ENCODE measurements around the gene HYAL3. TPM values are rescaled to one million over a fixed set of nuclear protein-coding genes. Genes with fewer than 3 reads are reported as not detected.
A peak's percentile ranks its signal among the peaks of the same experiment; 100 is the strongest.

HYAL3 gene
- total RNA-seq, 2 donors from 2014 or later: 0.35 to 1.4 TPM

DNA sequence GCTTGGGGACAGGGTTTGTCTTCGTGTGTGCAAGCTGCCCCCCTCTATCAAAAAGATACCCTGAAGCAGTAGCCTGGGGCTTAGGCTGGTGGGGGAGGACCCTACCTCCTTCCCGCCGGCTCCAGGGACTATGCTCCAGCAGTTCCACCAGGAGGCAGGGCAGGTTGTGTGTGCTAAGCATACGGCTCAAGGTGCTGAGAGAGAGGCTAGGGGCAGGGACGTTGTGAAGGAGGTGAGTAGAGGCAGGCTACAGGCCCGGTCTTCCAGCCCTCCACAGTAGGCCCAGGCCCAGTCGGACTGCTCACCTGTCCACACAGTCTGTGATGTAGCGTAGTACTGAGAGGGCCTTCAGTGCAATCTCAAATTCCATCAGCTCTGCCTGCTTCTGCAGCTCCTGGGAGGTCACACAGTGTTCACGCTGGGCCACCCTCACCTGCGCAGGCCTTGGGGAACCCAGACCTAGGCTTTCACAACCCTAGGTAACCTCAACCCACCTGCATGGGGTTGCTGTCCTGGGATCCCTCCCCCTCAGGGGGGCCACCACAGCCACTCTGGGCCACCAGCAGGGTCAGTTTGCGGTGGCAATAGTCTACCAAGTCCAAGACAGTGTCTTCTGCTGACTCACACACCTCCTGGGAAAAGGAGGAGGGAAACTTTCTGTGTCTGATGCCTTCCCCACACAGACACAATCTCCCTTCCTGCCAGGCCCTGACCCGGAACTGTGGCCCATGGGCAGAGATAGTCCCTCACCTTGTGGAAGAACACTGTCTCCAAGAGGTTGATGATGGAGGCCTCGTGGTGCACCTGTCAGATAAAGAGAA, 43.8 kb upstream of the HYAL3 start:
- TF ChIP-seq, protein P1, sequence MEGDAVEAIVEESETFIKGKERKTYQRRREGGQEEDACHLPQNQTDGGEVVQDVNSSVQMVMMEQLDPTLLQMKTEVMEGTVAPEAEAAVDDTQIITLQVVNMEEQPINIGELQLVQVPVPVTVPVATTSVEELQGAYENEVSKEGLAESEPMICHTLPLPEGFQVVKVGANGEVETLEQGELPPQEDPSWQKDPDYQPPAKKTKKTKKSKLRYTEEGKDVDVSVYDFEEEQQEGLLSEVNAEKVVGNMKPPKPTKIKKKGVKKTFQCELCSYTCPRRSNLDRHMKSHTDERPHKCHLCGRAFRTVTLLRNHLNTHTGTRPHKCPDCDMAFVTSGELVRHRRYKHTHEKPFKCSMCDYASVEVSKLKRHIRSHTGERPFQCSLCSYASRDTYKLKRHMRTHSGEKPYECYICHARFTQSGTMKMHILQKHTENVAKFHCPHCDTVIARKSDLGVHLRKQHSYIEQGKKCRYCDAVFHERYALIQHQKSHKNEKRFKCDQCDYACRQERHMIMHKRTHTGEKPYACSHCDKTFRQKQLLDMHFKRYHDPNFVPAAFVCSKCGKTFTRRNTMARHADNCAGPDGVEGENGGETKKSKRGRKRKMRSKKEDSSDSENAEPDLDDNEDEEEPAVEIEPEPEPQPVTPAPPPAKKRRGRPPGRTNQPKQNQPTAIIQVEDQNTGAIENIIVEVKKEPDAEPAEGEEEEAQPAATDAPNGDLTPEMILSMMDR (IDR thresholded peaks at IDR 0.05): no peak
- H3K4me1 ChIP-seq (ENCODE audit: control insufficient read depth in 1 of 2, low read depth in 2 of 2): peaks cover 21 to 49% of the 10 kb centered on the region in 2 donors
- DNase-seq (ENCODE audit: low spot score): no peak
- peaks cover 7% of the 10 kb centered on the region for H3K36me3 ChIP-seq
- ATAC-seq (ENCODE audit: insufficient number of reproducible peaks, low FRiP score, low read depth): no peak
- H3K27me3 ChIP-seq (replicated peaks; ENCODE audit: insufficient read depth): no peaks in the 10 kb centered on the region
- H3K27ac ChIP-seq: no peak overlapping the region
- H3K9me3 ChIP-seq: no peaks in the 10 kb centered on the region
- H3K4me3 ChIP-seq: no peak overlapping the region

GRCh38 chr3:50341996-50342650, 42.9 kb upstream of the HYAL3 start:
- TF ChIP-seq, protein P1 (IDR thresholded peaks at IDR 0.05): no peak
- Histone ChIP-seq H3K36me3 (no peaks in the 10 kb centered on the region), H3K27ac (no peak overlapping the region), H3K27me3 (replicated peaks; ENCODE audit: insufficient read depth) (no peaks in the 10 kb centered on the region), H3K4me1 (ENCODE audit: control insufficient read depth in 1 of 2, low read depth in 2 of 2) (peaks cover 21 to 53% of the 10 kb centered on the region in 2 donors), H3K4me3 (no peak overlapping the region), H3K9me3 (no peaks in the 10 kb centered on the region)
- DNase-seq (ENCODE audit: low spot score) (no peak), ATAC-seq (ENCODE audit: insufficient number of reproducible peaks, low FRiP score, low read depth) (no peak)

- TF ChIP-seq, protein P1 (IDR thresholded peaks at IDR 0.05): no peak
- no peak for DNase-seq (ENCODE audit: low spot score)
- Histone ChIP-seq H3K36me3 (no peaks in the 10 kb centered on the region), H3K27me3 (replicated peaks; ENCODE audit: insufficient read depth) (no peaks in the 10 kb centered on the region), H3K4me3 (peak overlapping the region; percentile 74), H3K9me3 (no peaks in the 10 kb centered on the region), H3K4me1 (ENCODE audit: control insufficient read depth in 1 of 2, low read depth in 2 of 2) (peaks cover 21 to 54% of the 10 kb centered on the region in 2 donors), H3K27ac (peak overlapping the region in 1 of 2 donors; percentile 93)
- no peak for ATAC-seq (ENCODE audit: insufficient number of reproducible peaks, low FRiP score, low read depth)
These were observed 42.3 kb upstream of the HYAL3 start for GRCh38 chr3:50341537-50341936.

- TF ChIP-seq, protein P1 (IDR thresholded peaks at IDR 0.05): no peak
- no peak for ATAC-seq (ENCODE audit: insufficient number of reproducible peaks, low FRiP score, low read depth)
- Histone ChIP-seq H3K4me3 (peak within 1 kb of the TSS; percentile 74), H3K9me3 (no peaks in the 10 kb centered on the region), H3K36me3 (no peaks in the 10 kb centered on the region), H3K27ac (peak within 1 kb of the TSS; percentile 90 to 93), H3K4me1 (ENCODE audit: control insufficient read depth in 1 of 2, low read depth in 2 of 2) (peaks cover 27 to 57% of the 10 kb centered on the region in 2 donors), H3K27me3 (replicated peaks; ENCODE audit: insufficient read depth) (no peaks in the 10 kb centered on the region)
- DNase-seq (ENCODE audit: low spot score): no peak
These were observed 41.5 kb upstream of the HYAL3 start, which contains the start of gene RASSF1 for GRCh38 chr3:50340448-50341329. RASSF1 (minus strand) TSS chr3:50340836; CDS start chr3:50340805, 31 bp downstream.

Measured in thoracic aorta (tissue), 2 donors.